Hematopoietic multipotent progenitor cell (in vitro differentiated cells): ENCODE results near the gene HP1BP3. TPM values are rescaled to one million over a fixed set of nuclear protein-coding genes. Genes with fewer than 3 reads are reported as not detected.
A peak's percentile ranks its signal among the peaks of the same experiment; 100 is the strongest.
"Not testable (repeated sequence)": the region's sequence is repeated elsewhere in the genome, so short reads cannot be mapped to it uniquely, and the experiment has no call there.

Experiments
- DNase-seq, 3 donors: peaks; one replicate each; pipeline ENCODE4 v3.0.0-alpha.2; 2011 to 2015; ENCODE audit warnings: low read depth in 2 of 3, low spot score in 2 of 3
- total RNA-seq: library from RNA; depleted of rRNA; stranded (reverse); fragments of >200 nt; gene quantifications from one replicate; pipeline ENCODE4 v1.2.3, GENCODE V29; 2012

HP1BP3 gene
- total RNA-seq, 1 donor: 104 TPM

- no peak for DNase-seq
Observed at GRCh38 chr1:20728371-20729154, 58.5 kb downstream of the HP1BP3 start.

GRCh38 chr1:20727746-20728316 lies 59.3 kb downstream of the HP1BP3 start:
- DNase-seq: peak in 2 of 3 donors; percentile 37 to 45

- no peak for DNase-seq
Observed at GRCh38 chr1:20726932-20727745, 60.0 kb downstream of the HP1BP3 start.

GRCh38 chr1:20726118-20726911 lies 60.8 kb downstream of the HP1BP3 start:
- no peak for DNase-seq

GRCh38 chr1:20725189-20726117 lies 61.7 kb downstream of the HP1BP3 start:
- no peak for DNase-seq

GRCh38 chr1:20724364-20725188 lies 62.5 kb downstream of the HP1BP3 start:
- DNase-seq: no peak

- DNase-seq: no peak
Observed at GRCh38 chr1:20723537-20724363, 63.4 kb downstream of the HP1BP3 start.

GRCh38 chr1:20723159-20723536 lies 64.0 kb downstream of the HP1BP3 start:
- DNase-seq: no peak

GRCh38 chr1:20721117-20722061 lies 65.7 kb downstream of the HP1BP3 start:
- DNase-seq: no peak

- DNase-seq: no peak
Observed at GRCh38 chr1:20720631-20721091, 66.4 kb downstream of the HP1BP3 start.

- no peak for DNase-seq
Observed at GRCh38 chr1:20719871-20720620, 67.1 kb downstream of the HP1BP3 start.

- DNase-seq: no peak
Observed at GRCh38 chr1:20719261-20719660, 67.8 kb downstream of the HP1BP3 start.

- not testable (repeated sequence) for DNase-seq
Observed at GRCh38 chr1:20718343-20718882, 68.7 kb downstream of the HP1BP3 start.

- DNase-seq: peak; percentile 49 to 82 (median 73)
Observed at GRCh38 chr1:20717452-20718342, 69.4 kb downstream of the HP1BP3 start, which contains the start of gene KIF17. TSS of gene KIF17 (minus strand) at chr1:20718007. CDS start at chr1:20717706, 301 bp downstream.

GRCh38 chr1:20716232-20716631 lies 70.9 kb downstream of the HP1BP3 start:
- DNase-seq: no peak
